Stimulated activated CD8-positive, alpha-beta memory T cell treated with anti-CD3 and anti-CD28 coated beads, Interleukin-12 subunit alpha, Interleukin-12 subunit beta, amount 100 ng/mL, for 24 hours (primary cell): ENCODE results near the gene TMEM217.

Experiments
- DNase-seq: peaks from one replicate; pipeline ENCODE4 v3.0.0-alpha.2; 2020; ENCODE audit errors: extremely low read depth

TMEM217 gene

GRCh38 chr6:37280162-37280887, 22.4 kb upstream of the TMEM217 start:
- no peak for DNase-seq

GRCh38 chr6:37279366-37280134, 21.6 kb upstream of the TMEM217 start:
- DNase-seq, result no peak

- DNase-seq, result no peak
These were observed 19.1 kb upstream of the TMEM217 start for GRCh38 chr6:37277001-37277409.

- DNase-seq, result no peak
These were observed 17.4 kb upstream of the TMEM217 start for GRCh38 chr6:37275350-37275749.

- no peak for DNase-seq
These were observed 15.7 kb upstream of the TMEM217 start for GRCh38 chr6:37273690-37274089.

- DNase-seq, result no peak
These were observed 15.1 kb upstream of the TMEM217 start for GRCh38 chr6:37272834-37273566.

- no peak for DNase-seq
These were observed 11.2 kb upstream of the TMEM217 start for GRCh38 chr6:37269105-37269504.

- DNase-seq, result no peak
These were observed 7.9 kb upstream of the TMEM217 start for GRCh38 chr6:37265860-37266259.

- DNase-seq, result no peak
These were observed 7.1 kb upstream of the TMEM217 start for GRCh38 chr6:37265001-37265400.

GRCh38 chr6:37262446-37263026, 4.6 kb upstream of the TMEM217 start:
- no peak for DNase-seq

GRCh38 chr6:37261198-37261597, 3.3 kb upstream of the TMEM217 start:
- no peak for DNase-seq

GRCh38 chr6:37260444-37260843, 2.5 kb upstream of the TMEM217 start:
- no peak for DNase-seq

- no peak for DNase-seq
These were observed 2.1 kb upstream of the TMEM217 start for GRCh38 chr6:37260040-37260439.

GRCh38 chr6:37259191-37259590, 1.2 kb upstream of the TMEM217 start:
- DNase-seq, result no peak

- DNase-seq, result no peak
These were observed 611 bp upstream of the TMEM217 start for GRCh38 chr6:37258405-37259105.

GRCh38 chr6:37257320-37257633, 667 bp downstream of the TMEM217 start:
- DNase-seq, result no peak

- DNase-seq, result no peak
These were observed 1.1 kb downstream of the TMEM217 start for GRCh38 chr6:37256692-37257319.

GRCh38 chr6:37254881-37255280, 3.1 kb downstream of the TMEM217 start:
- DNase-seq, result no peak

- DNase-seq, result no peak
These were observed 4.4 kb downstream of the TMEM217 start for GRCh38 chr6:37253486-37254007.

- DNase-seq, result no peak
These were observed 6.6 kb downstream of the TMEM217 start for GRCh38 chr6:37251211-37251780.
